K562 (cell line): Measurements from ENCODE around the gene KCNA10. TPM values are rescaled to one million over a fixed set of nuclear protein-coding genes. Genes with fewer than 3 reads are reported as not detected.

Experiments
- BCL6 ChIP-seq: fragments of 250-450 bp; sonication (Bioruptor Pico); IDR thresholded peaks from 2 replicates; pipeline ENCODE4 v1.4.0; 2020
- BRD4 ChIP-seq: fragments of 200-600 bp; sonication (generic); IDR thresholded peaks from 2 replicates; pipeline ENCODE4 v1.6.1; 2017; ENCODE audit warnings: inconsistent platforms
- MYBL2 ChIP-seq, 2 experiments: fragments of 450-650 bp in 1 of 2; sonication (generic) in 1 of 2; formaldehyde crosslinking in 1 of 2; IDR thresholded peaks; 2 replicates each; pipeline versions ENCODE4 v1.6.1 to v1.8.1; 2017 to 2022; ENCODE audit warnings: borderline replicate concordance in 1 of 2, inconsistent platforms in 1 of 2, low read depth in 1 of 2, mild to moderate bottlenecking in 1 of 2, missing genetic modification reagents in 1 of 2, moderate library complexity in 1 of 2
- ZNF436 ChIP-seq: fragments of 250-450, 450-650 bp; sonication (Bioruptor Pico); formaldehyde crosslinking; IDR thresholded peaks from 2 replicates; pipeline ENCODE4 v1.7.0; 2020; ENCODE audit warnings: mild to moderate bottlenecking
- ZNF584 ChIP-seq: fragments of 200-800 bp; sonication (Bioruptor generic); IDR thresholded peaks from 2 replicates; pipeline ENCODE4 v1.6.1; 2016; ENCODE audit warnings: low read depth, mild to moderate bottlenecking, missing genetic modification characterization, missing compliant biosample characterization
- ZNF778 ChIP-seq: fragments of 450-650 bp; formaldehyde crosslinking; IDR thresholded peaks from 2 replicates; pipeline ENCODE4 v1.4.0; 2020; ENCODE audit warnings: mild to moderate bottlenecking, moderate library complexity
- polyA plus RNA-seq, 8 experiments: library from polyadenylated mRNA; depleted of rRNA in 4 of 8; stranded (reverse) in 5 of 8; unstranded in 3 of 8; fragments of >200 nt; fragmentation: Nextera tagmentation in 2 of 8; fragmentation: Illumina TruSeq in 1 of 8; extraction: Ambion mirVana in 2 of 8; extraction: Trizol in 1 of 8; gene quantifications; 2 replicates each; pipeline versions ENCODE4 v1.2.1 to v1.2.3, GENCODE V29; 2011 to 2014; ENCODE audit warnings: inconsistent platforms in 1 of 8, missing spikeins in 1 of 8
- total RNA-seq, 7 experiments: library from RNA; depleted of rRNA in 6 of 7; stranded (reverse); fragments of >200 nt in 6 of 7; fragmentation: Illumina TruSeq in 2 of 7; extraction: Trizol in 2 of 7; gene quantifications; 2 replicates each; pipeline versions ENCODE4 v1.2.1 to v1.2.3, GENCODE V29; 2011 to 2021; ENCODE audit warnings: low replicate concordance in 1 of 7
- TF ChIP-seq, protein P1 (sequence below): fragments of 450-650 bp; IDR thresholded peaks from 2 replicates; pipeline ENCODE4 v1.6.1; 2016; ENCODE audit warnings: missing biosample characterization, missing genetic modification characterization
- TF ChIP-seq, protein P2 (sequence below): fragments of 450-650 bp; IDR thresholded peaks from 2 replicates; pipeline ENCODE4 v1.6.1; 2016; ENCODE audit warnings: borderline replicate concordance

The KCNA10 gene
- total and polyA plus RNA-seq, 9 of the 15 experiments (the other 6 are each of a cell fraction or from before 2014, with no cell fraction given): not detected

DNA sequence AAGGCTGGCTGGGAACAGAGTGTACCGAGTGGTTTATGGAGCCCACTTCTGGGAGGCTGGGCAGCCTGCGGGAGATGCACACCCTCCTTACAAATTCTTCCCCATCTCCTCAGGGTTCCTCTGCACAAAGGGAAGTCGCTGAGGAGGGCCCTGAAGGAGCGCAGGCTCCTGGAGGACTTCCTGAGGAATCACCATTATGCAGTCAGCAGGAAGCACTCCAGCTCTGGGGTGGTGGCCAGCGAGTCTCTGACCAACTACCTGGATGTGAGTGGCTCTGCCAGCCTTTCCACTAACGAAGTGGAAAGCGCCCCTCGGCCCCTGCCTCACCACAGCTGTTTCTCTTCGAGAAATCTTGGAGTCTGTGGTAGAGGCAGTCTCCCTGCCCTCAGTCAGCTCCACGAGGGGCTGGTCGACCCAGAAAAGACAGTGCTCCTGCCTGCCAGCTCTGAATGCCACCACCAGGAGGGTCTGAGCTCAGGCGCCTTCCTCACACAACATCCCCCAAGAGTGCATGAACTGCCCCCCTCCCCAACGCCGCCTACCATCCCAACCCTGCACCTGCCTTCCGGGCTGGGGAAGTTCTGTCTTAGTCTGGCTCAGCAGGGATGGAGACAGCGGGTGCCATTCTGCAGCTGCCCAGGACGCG, 36.2 kb downstream of the KCNA10 start (continued):
- TF ChIP-seq, protein P1, sequence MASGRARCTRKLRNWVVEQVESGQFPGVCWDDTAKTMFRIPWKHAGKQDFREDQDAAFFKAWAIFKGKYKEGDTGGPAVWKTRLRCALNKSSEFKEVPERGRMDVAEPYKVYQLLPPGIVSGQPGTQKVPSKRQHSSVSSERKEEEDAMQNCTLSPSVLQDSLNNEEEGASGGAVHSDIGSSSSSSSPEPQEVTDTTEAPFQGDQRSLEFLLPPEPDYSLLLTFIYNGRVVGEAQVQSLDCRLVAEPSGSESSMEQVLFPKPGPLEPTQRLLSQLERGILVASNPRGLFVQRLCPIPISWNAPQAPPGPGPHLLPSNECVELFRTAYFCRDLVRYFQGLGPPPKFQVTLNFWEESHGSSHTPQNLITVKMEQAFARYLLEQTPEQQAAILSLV (tag): no peak
- TF ChIP-seq BCL6 (CRISPR knock-in tag) (no peak), MYBL2 (IDR thresholded peaks at IDR 0.05; ENCODE audit: low read depth) (no peak), MYBL2 (CRISPR knock-in tag; IDR thresholded peaks at IDR 0.05; ENCODE audit: borderline replicate concordance) (no peak), ZNF584 (CRISPR knock-in tag) (no peak), ZNF436 (CRISPR knock-in tag) (no peak), BRD4 (no peak), ZNF778 (CRISPR knock-in tag) (no peak)
- TF ChIP-seq, protein P2, sequence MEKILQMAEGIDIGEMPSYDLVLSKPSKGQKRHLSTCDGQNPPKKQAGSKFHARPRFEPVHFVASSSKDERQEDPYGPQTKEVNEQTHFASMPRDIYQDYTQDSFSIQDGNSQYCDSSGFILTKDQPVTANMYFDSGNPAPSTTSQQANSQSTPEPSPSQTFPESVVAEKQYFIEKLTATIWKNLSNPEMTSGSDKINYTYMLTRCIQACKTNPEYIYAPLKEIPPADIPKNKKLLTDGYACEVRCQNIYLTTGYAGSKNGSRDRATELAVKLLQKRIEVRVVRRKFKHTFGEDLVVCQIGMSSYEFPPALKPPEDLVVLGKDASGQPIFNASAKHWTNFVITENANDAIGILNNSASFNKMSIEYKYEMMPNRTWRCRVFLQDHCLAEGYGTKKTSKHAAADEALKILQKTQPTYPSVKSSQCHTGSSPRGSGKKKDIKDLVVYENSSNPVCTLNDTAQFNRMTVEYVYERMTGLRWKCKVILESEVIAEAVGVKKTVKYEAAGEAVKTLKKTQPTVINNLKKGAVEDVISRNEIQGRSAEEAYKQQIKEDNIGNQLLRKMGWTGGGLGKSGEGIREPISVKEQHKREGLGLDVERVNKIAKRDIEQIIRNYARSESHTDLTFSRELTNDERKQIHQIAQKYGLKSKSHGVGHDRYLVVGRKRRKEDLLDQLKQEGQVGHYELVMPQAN: no peak
